Muscle of leg (tissue), 11 donors: ENCODE results near the gene SART3. TPM values are rescaled to one million over a fixed set of nuclear protein-coding genes. Genes with fewer than 3 reads are reported as not detected.

Source experiments
- DNase-seq: peaks from one replicate; pipeline ENCODE4 v3.0.0; 2013
- H3K27ac ChIP-seq: one replicate; pipeline ENCODE4 v1.5.1; 2013; ENCODE audit warnings: mild to moderate bottlenecking, low read length, control low read depth
- H3K27me3 ChIP-seq: one replicate; pipeline ENCODE4 v1.6.1; 2013; ENCODE audit warnings: low read length; ENCODE audit not compliant: control insufficient read depth, insufficient read depth
- H3K36me3 ChIP-seq: one replicate; pipeline ENCODE4 v1.6.1; 2013; ENCODE audit warnings: low read length; ENCODE audit not compliant: control insufficient read depth, insufficient read depth
- H3K4me1 ChIP-seq: one replicate; pipeline ENCODE4 v1.6.1; 2013; ENCODE audit warnings: low read length; ENCODE audit not compliant: control insufficient read depth, insufficient read depth
- H3K4me3 ChIP-seq: one replicate; pipeline ENCODE4 v1.5.1; 2013; ENCODE audit warnings: low read length, control low read depth
- H3K9me3 ChIP-seq: replicated peaks from 2 replicates; pipeline ENCODE4 v1.6.1; 2013; ENCODE audit warnings: low read depth, low read length; ENCODE audit not compliant: control insufficient read depth
- WGBS: methylation state at CpG from one replicate; pipeline ENCODE4 v1.1.5; 2013; ENCODE audit warnings: missing lambda C conversion rate; ENCODE audit not compliant: insufficient coverage; 5-methylcytosine and 5-hydroxymethylcytosine counted together
- polyA plus RNA-seq, 8 donors: library from polyadenylated mRNA; unstranded; fragments of 120-200 nt; gene quantifications; one replicate each; pipeline versions ENCODE4 v1.2.1 to v1.2.3, GENCODE V29; 2013; ENCODE audit warnings: inconsistent platforms in 1 of 8, low replicate concordance in 1 of 8; ENCODE audit not compliant: insufficient read length in 8 of 8, insufficient read depth in 1 of 8
- total RNA-seq: library from RNA; stranded (reverse); fragments of 120-200 nt; gene quantifications from one replicate; pipeline ENCODE4 v1.2.4, GENCODE V29; 2013

SART3 gene
- total and polyA plus RNA-seq, 9 donors: 30.8 to 41.4 (median 35.7) TPM

DNA sequence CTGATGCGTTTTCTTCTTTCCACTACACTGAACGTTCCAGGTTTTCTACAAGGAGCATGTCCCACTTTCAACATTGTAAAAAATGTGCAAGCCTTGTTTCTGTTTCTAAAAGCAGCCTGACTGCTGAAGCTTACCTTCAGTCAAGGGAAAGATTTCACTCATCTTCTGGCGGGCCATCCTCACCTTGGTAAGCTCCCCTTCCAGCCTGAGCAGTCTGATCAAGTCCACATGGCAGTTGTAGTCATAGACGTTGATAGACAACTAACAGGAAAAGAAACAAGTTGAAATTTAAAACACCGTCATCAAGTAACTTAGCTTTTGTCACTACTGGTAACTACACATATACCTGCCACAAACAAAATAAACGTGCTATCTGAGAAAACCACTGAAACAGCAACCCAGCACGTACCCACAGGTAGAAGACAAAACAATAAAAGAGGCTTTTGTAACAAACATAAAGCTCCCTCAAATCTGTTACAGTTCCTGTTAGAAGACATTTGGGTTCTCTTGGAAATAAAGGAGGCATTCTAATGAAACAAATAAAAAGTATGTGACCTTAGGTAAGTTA is 11.9 kb downstream of the SART3 start:
- Histone ChIP-seq H3K27ac (no peak overlapping the region), H3K4me3 (no peak overlapping the region), H3K27me3 (no peaks in the 10 kb centered on the region), H3K9me3 (no peaks in the 10 kb centered on the region), H3K36me3 (peaks cover 31% of the 10 kb centered on the region), H3K4me1 (no peaks in the 10 kb centered on the region)
- no peak for DNase-seq
- WGBS: 84% methylated on average over 3 of the region's 7 CpGs

GRCh38 chr12:108547686-108548085 is 13.3 kb downstream of the SART3 start:
- Histone ChIP-seq H3K4me3 (no peak overlapping the region), H3K27ac (no peak overlapping the region), H3K36me3 (peaks cover 41% of the 10 kb centered on the region), H3K9me3 (no peaks in the 10 kb centered on the region), H3K27me3 (no peaks in the 10 kb centered on the region), H3K4me1 (no peaks in the 10 kb centered on the region)
- DNase-seq: no peak
- 81% methylated on average over 9 of the region's 9 CpGs for WGBS

- H3K9me3 ChIP-seq: no peaks in the 10 kb centered on the region
- peaks cover 41% of the 10 kb centered on the region for H3K36me3 ChIP-seq
- no peaks in the 10 kb centered on the region for H3K27me3 ChIP-seq
- no peaks in the 10 kb centered on the region for H3K4me1 ChIP-seq
- 94% methylated on average over 3 of the region's 3 CpGs for WGBS
- no peak for DNase-seq
- H3K27ac ChIP-seq: no peak overlapping the region
- H3K4me3 ChIP-seq: no peak overlapping the region
Observed at GRCh38 chr12:108543652-108544051, 17.3 kb downstream of the SART3 start.

DNA sequence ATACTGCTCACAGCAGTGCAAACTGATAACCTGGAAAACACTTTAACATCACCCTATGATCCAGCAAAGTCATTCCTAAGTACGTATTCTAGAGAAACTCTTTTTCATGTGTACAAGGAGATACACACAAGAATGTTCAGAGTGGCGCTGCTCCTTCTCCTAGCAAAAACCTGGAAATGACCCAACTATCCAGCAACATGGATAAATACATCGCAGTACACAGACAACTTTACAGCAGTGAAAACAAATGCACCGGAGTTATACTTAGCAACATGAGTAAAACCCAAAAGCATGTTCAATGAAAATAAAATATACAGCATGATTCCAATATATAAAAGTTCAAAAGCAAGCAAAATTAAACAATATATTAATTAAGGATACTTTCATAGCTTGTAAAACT is 18.7 kb downstream of the SART3 start:
- H3K36me3 ChIP-seq: peaks cover 47% of the 10 kb centered on the region
- H3K9me3 ChIP-seq: no peaks in the 10 kb centered on the region
- WGBS: 60% methylated on average over 1 of the region's 4 CpGs
- H3K4me1 ChIP-seq: no peaks in the 10 kb centered on the region
- H3K27me3 ChIP-seq: no peaks in the 10 kb centered on the region
- H3K27ac ChIP-seq: no peak overlapping the region
- no peak for DNase-seq
- H3K4me3 ChIP-seq: no peak overlapping the region

- no peak for DNase-seq
- H3K27ac ChIP-seq: no peak overlapping the region
- H3K9me3 ChIP-seq: no peaks in the 10 kb centered on the region
- H3K36me3 ChIP-seq: peaks cover 44% of the 10 kb centered on the region
- H3K4me1 ChIP-seq: no peaks in the 10 kb centered on the region
- H3K27me3 ChIP-seq: no peaks in the 10 kb centered on the region
- 93% methylated on average over 5 of the region's 10 CpGs for WGBS
- H3K4me3 ChIP-seq: no peak overlapping the region
Observed at GRCh38 chr12:108538616-108539195, 22.3 kb downstream of the SART3 start.

GRCh38 chr12:108538146-108538545 is 22.8 kb downstream of the SART3 start:
- no peak overlapping the region for H3K27ac ChIP-seq
- DNase-seq: no peak
- H3K27me3 ChIP-seq: no peaks in the 10 kb centered on the region
- H3K4me1 ChIP-seq: no peaks in the 10 kb centered on the region
- H3K4me3 ChIP-seq: no peak overlapping the region
- peaks cover 40% of the 10 kb centered on the region for H3K36me3 ChIP-seq
- no CpG with 5 or more reads among the region's 6 CpGs for WGBS
- no peaks in the 10 kb centered on the region for H3K9me3 ChIP-seq

DNA sequence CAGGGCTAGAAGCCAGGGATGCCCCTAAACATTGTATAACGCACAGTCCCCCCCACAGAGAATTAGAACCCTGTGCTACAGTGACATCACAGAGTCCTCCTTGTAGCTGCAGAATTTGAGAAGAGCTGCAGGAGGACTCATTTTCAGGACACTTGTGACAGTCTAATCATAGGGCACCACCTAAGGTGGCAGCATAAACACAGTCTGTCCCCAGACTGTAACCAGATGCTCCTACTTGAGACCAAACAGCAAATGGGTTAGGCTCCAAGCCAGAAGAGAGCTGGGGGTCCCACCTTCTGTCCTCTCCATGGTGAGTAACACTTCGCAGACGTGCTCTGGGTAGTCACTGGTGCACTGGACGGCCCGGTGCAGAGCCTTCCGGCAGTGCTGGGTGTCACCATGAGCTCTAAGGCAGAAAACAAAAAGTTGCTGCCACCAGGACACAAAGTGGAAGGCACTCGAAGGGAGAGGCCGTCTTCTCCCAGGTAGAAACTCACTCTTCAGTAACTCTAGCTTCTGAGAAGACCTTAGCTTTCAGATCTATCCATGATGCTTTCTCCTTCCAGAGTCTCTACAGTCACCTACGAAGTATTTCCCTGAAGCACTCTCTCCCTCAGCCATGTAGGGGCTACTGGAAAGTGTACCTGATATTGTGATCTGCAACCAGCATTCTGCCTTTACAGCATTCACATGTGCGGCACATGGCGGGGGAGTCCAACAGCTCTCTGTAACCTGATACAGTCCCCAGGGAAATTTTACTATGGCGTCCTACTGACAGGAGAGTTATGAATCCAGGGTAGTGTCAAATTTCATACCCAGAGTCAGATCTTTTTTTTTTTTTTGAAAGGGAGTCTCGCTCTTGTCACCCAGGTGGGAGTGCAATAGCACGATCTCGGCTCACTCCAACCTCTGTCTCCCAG is 28.8 kb downstream of the SART3 start:
- DNase-seq: no peak
- no peaks in the 10 kb centered on the region for H3K9me3 ChIP-seq
- peaks cover 67% of the 10 kb centered on the region for H3K36me3 ChIP-seq
- no peak overlapping the region for H3K4me3 ChIP-seq
- 96% methylated on average over 5 of the region's 15 CpGs for WGBS
- peaks cover 5% of the 10 kb centered on the region for H3K4me1 ChIP-seq
- no peaks in the 10 kb centered on the region for H3K27me3 ChIP-seq
- no peak overlapping the region for H3K27ac ChIP-seq

- Histone ChIP-seq H3K27ac (no peak overlapping the region), H3K36me3 (peaks cover 70% of the 10 kb centered on the region), H3K9me3 (no peaks in the 10 kb centered on the region), H3K4me1 (peaks cover 5% of the 10 kb centered on the region), H3K27me3 (no peaks in the 10 kb centered on the region), H3K4me3 (no peak overlapping the region)
- 95% methylated on average over 4 of the region's 9 CpGs for WGBS
- no peak for DNase-seq
Observed at GRCh38 chr12:108530161-108530560, 30.8 kb downstream of the SART3 start.

DNA sequence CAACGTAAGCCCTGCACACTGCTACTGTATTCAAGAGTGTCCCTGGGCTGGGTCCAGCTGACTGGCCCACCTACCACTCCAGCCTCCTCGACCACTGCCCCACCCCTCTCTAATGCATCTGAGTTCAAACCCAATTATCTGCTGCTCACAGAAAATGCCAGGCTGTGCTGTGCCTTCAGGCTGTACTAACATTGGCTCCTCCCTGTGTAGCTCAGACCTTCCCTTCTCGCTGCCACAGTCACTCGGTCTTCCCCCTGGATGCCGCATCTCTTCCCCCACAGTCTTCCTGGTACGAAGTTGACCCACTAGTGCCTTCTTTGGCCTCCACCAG is 33.8 kb downstream of the SART3 start:
- peaks cover 81% of the 10 kb centered on the region for H3K36me3 ChIP-seq
- 86% methylated on average over 6 of the region's 6 CpGs for WGBS
- no peaks in the 10 kb centered on the region for H3K9me3 ChIP-seq
- H3K27ac ChIP-seq: no peak overlapping the region
- no peaks in the 10 kb centered on the region for H3K27me3 ChIP-seq
- no peak overlapping the region for H3K4me3 ChIP-seq
- no peak for DNase-seq
- H3K4me1 ChIP-seq: peaks cover 13% of the 10 kb centered on the region

- H3K4me1 ChIP-seq: peaks cover 8% of the 10 kb centered on the region
- peaks cover 80% of the 10 kb centered on the region for H3K36me3 ChIP-seq
- DNase-seq: no peak
- no peaks in the 10 kb centered on the region for H3K27me3 ChIP-seq
- WGBS: 92% methylated on average over 5 of the region's 10 CpGs
- no peaks in the 10 kb centered on the region for H3K9me3 ChIP-seq
- no peak overlapping the region for H3K27ac ChIP-seq
- H3K4me3 ChIP-seq: no peak overlapping the region
Observed at GRCh38 chr12:108526482-108527165, 34.3 kb downstream of the SART3 start.
